Measurements from ENCODE around the gene PELI3.
A peak's percentile ranks its signal among the peaks of the same experiment; 100 is the strongest.

GRCh38 chr11:66418168-66418985 lies 48.3 kb upstream of the PELI3 start:
- TF ChIP-seq EP300 (IDR thresholded peaks at IDR 0.05) (peak; percentile 58), POLR2A (IDR thresholded peaks at IDR 0.05; ENCODE audit: low read depth) (no peak), CTCF (IDR thresholded peaks at IDR 0.05) (peak; percentile 47 to 68 (median 50)), POLR2AphosphoS5 (IDR thresholded peaks at IDR 0.05) (peak; percentile 84 to 89)

All from esophagus muscularis mucosa (tissue), 4 donors.